Transverse colon (tissue), 4 donors: ENCODE measurements around the gene MAGEB6B. TPM values are rescaled to one million over a fixed set of nuclear protein-coding genes. Genes with fewer than 3 reads are reported as not detected.

Source experiments
- DNase-seq: peaks from one replicate; pipeline ENCODE4 v3.0.0-alpha.2; 2019
- H3K27ac ChIP-seq, 4 donors: fragments of 200-600 bp; sonication (generic); 2 replicates each; pipeline ENCODE4 v1.5.1; 2016 to 2018; ENCODE audit warnings: inconsistent platforms in 4 of 4
- H3K27me3 ChIP-seq: fragments of 200-600 bp; sonication (generic); 2 replicates; pipeline ENCODE4 v1.5.1; 2017; ENCODE audit warnings: inconsistent platforms
- H3K36me3 ChIP-seq, 4 donors: fragments of 200-600 bp; sonication (generic); 2 replicates each; pipeline ENCODE4 v1.5.1; 2017 to 2019; ENCODE audit warnings: inconsistent platforms in 4 of 4
- H3K4me1 ChIP-seq, 4 donors: fragments of 200-600 bp; sonication (generic); 2 replicates each; pipeline ENCODE4 v1.5.1; 2017 to 2020; ENCODE audit warnings: inconsistent platforms in 4 of 4
- H3K4me3 ChIP-seq, 4 donors: fragments of 200-600 bp; sonication (generic); 1 replicate in 1 of 4; 2 replicates in 3 of 4; pipeline versions ENCODE4 v1.5.1 to v1.6.1; 2017 to 2019; ENCODE audit warnings: inconsistent platforms in 4 of 4
- H3K9me3 ChIP-seq, 2 donors: fragments of 200-600 bp; sonication (generic); 2 replicates each; pipeline ENCODE4 v1.5.1; 2017 to 2019; ENCODE audit warnings: inconsistent platforms in 2 of 2
- EP300 ChIP-seq: sonication (generic); formaldehyde crosslinking; IDR thresholded peaks from one replicate; pipeline ENCODE4 v1.6.1; 2017; ENCODE audit warnings: antibody characterized with exemption, low read depth
- POLR2A ChIP-seq: fragments of 450-650 bp; IDR thresholded peaks from one replicate; pipeline ENCODE4 v1.6.1; 2016; ENCODE audit warnings: antibody characterized with exemption, mild to moderate bottlenecking, moderate library complexity
- POLR2AphosphoS5 ChIP-seq, 3 donors: sonication (generic); formaldehyde crosslinking; IDR thresholded peaks; one replicate each; pipeline ENCODE4 v1.6.1; 2016; ENCODE audit warnings: antibody characterized with exemption in 3 of 3
- WGBS, 2 donors: methylation state at CpG; one replicate each; pipeline ENCODE4 v1.1.5; 2018; ENCODE audit warnings: low coverage in 1 of 2; 5-methylcytosine and 5-hydroxymethylcytosine counted together
- in situ Hi-C, 4 donors: fragments of 200-750 bp; cut with MboI; loops; one replicate each; pipeline versions ENCODE4 v1.15.0 to v1.15.1; 2017; ENCODE audit warnings: low sequenced_read_pairs in 3 of 4, low pct_ligation_motif_present in 1 of 4, low pct_unique_long_range_greater_than_20kb in 1 of 4
- intact Hi-C: fragments of 100-400 bp; cut with DNase I; formaldehyde crosslinking; loops from one replicate; pipeline ENCODE4 v1.15.1; 2023; ENCODE audit warnings: low total_unique reads
- total RNA-seq, 4 donors: library from RNA; depleted of rRNA; stranded (reverse); fragments of >200 nt; gene quantifications; one replicate each; pipeline ENCODE4 v1.1.0, GENCODE V29; 2016
- TF ChIP-seq, protein P1 (sequence below), 5 experiments: fragments of 200-600 bp in 3 of 5; fragments of 450-650 bp in 2 of 5; sonication (generic) in 3 of 5; IDR thresholded peaks; 1 replicate in 2 of 5; 2 replicates in 3 of 5; pipeline ENCODE4 v1.5.1; 2016 to 2017; ENCODE audit warnings: antibody characterized with exemption in 5 of 5, inconsistent platforms in 3 of 5, mild to moderate bottlenecking in 2 of 5, moderate library complexity in 1 of 5

MAGEB6B gene, protein sequence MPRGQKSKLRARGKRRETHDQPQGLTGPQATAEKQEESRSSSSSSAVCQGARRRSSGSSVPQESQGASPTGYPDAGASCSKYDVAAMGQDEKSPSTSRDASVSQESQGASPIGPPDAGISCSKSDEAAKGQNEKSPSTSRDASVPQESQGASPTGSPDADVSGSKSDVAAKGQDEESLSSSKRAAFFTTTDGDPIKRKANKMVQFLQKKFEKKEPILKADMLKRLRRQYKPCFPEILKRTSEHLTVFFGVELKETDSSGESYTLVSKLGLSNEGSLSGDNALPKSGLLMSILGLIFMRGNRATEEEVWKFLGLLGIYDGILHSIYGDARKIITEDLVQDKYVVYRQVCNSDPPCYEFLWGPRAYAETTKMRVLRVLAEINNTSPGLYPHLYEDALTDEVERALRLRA
- not detected for total RNA-seq

GRCh38 chrX:26160301-26160700 lies at the start of gene MAGEB6B:
Gene MAGEB6B (plus strand): TSS chrX:26160601. CDS start chrX:26160601, 0 bp downstream.
- Histone ChIP-seq H3K9me3 (no peaks in the 10 kb centered on the region), H3K27me3 (no peaks in the 10 kb centered on the region), H3K27ac (no peak within 1 kb of the TSS), H3K36me3 (no peaks in the 10 kb centered on the region), H3K4me3 (no peak within 1 kb of the TSS), H3K4me1 (no peaks in the 10 kb centered on the region)
- no peak for DNase-seq
- in situ Hi-C loops, result no loop called here
- intact Hi-C loops, result no loop called here
- TF ChIP-seq POLR2A, result no peak
- no peak for TF ChIP-seq POLR2AphosphoS5 (IDR thresholded peaks at IDR 0.05)
- TF ChIP-seq EP300, result no peak
- WGBS, 2 donors, result 89% methylated on average over 10 of the region's 10 CpGs; no CpG with 5 or more reads in 1 of the 2 donors

GRCh38 chrX:26138274-26138673 lies 22.1 kb upstream of the MAGEB6B start, which contains the start of gene MAGEB18:
Gene MAGEB18 (plus strand): TSS chrX:26138343. CDS start chrX:26138986, 643 bp downstream.
- no peaks in the 10 kb centered on the region for H3K4me1 ChIP-seq
- DNase-seq, result no peak
- no peaks in the 10 kb centered on the region for H3K36me3 ChIP-seq
- H3K27me3 ChIP-seq, result no peaks in the 10 kb centered on the region
- TF ChIP-seq POLR2AphosphoS5 (IDR thresholded peaks at IDR 0.05), result no peak
- TF ChIP-seq, protein P1, sequence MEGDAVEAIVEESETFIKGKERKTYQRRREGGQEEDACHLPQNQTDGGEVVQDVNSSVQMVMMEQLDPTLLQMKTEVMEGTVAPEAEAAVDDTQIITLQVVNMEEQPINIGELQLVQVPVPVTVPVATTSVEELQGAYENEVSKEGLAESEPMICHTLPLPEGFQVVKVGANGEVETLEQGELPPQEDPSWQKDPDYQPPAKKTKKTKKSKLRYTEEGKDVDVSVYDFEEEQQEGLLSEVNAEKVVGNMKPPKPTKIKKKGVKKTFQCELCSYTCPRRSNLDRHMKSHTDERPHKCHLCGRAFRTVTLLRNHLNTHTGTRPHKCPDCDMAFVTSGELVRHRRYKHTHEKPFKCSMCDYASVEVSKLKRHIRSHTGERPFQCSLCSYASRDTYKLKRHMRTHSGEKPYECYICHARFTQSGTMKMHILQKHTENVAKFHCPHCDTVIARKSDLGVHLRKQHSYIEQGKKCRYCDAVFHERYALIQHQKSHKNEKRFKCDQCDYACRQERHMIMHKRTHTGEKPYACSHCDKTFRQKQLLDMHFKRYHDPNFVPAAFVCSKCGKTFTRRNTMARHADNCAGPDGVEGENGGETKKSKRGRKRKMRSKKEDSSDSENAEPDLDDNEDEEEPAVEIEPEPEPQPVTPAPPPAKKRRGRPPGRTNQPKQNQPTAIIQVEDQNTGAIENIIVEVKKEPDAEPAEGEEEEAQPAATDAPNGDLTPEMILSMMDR (IDR thresholded peaks at IDR 0.05), result no peak
- no peak for TF ChIP-seq POLR2A
- no peak for TF ChIP-seq EP300
- no peaks in the 10 kb centered on the region for H3K9me3 ChIP-seq
- intact Hi-C loops (no loop called here), in situ Hi-C loops (no loop called here)
- WGBS, 2 donors, result 86% methylated on average over 11 of the region's 11 CpGs; no CpG with 5 or more reads in 1 of the 2 donors
- H3K4me3 ChIP-seq, result no peak within 1 kb of the TSS
- H3K27ac ChIP-seq, result no peak within 1 kb of the TSS

DNA sequence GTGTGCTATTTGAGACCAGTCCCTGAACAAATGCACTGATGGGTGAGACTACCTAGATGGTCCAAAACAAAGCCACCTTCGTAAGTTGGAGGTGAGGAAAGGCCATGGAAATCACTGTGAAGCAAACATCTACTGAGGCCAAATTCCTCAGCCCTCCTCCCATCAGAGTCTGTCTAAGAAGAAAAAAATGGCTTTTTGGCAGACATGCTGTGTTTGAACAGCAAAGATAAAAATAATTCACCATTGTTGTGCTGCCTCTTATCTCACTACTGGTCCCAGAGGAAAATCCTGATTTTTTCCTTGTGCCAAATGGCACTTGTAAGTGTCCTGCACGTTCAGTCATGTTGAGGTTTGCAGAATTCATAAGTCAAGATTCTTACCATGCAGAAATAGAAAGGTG lies 14.4 kb upstream of the MAGEB6B start:
- H3K4me3 ChIP-seq, result no peak overlapping the region
- H3K27me3 ChIP-seq, result no peaks in the 10 kb centered on the region
- no peak overlapping the region for H3K27ac ChIP-seq
- TF ChIP-seq POLR2AphosphoS5 (IDR thresholded peaks at IDR 0.05) (no peak), EP300 (no peak), POLR2A (no peak)
- TF ChIP-seq, protein P1 (IDR thresholded peaks at IDR 0.05), result no peak
- H3K4me1 ChIP-seq, result no peaks in the 10 kb centered on the region
- intact Hi-C loops (no loop called here), in situ Hi-C loops (no loop called here)
- no peaks in the 10 kb centered on the region for H3K36me3 ChIP-seq
- no peaks in the 10 kb centered on the region for H3K9me3 ChIP-seq
- DNase-seq, result no peak
- WGBS, 2 donors, result 24% methylated on average over 2 of the region's 2 CpGs; no CpG with 5 or more reads in 1 of the 2 donors

DNA sequence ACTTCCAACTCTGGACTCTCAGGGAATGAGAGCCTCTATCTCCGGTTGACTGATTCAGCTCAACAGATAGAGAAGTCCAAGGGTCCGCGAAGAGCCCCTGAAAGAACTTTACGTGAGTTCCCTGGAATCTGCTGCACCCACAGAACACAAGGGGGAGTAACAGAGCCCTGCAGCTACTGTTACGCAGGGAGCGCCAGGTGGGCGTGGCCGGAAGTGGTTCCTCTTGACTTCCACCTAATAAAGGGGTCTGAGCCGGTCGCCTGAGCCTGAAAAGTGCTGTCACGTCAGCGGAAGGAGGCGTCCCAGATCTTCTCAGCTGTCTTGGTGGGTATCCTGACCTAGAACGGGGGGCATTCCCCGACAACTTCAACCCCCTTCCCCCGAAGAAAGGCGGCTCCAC lies 31.8 kb downstream of the MAGEB6B start, which contains the start of gene MAGEB6:
Gene MAGEB6 (plus strand): TSS at position 237 of the 400 bp plus-strand sequence. CDS start 1,407 bp downstream, outside the sequence.
- in situ Hi-C loops, result no loop called here
- Histone ChIP-seq H3K27me3 (no peaks in the 10 kb centered on the region), H3K9me3 (no peaks in the 10 kb centered on the region), H3K4me3 (no peak within 1 kb of the TSS), H3K36me3 (no peaks in the 10 kb centered on the region), H3K27ac (no peak within 1 kb of the TSS), H3K4me1 (no peaks in the 10 kb centered on the region)
- WGBS, 2 donors, result 95% methylated on average over 17 of the region's 17 CpGs; no CpG with 5 or more reads in 1 of the 2 donors
- intact Hi-C loops, result no loop called here
- DNase-seq, result no peak
- TF ChIP-seq POLR2AphosphoS5 (IDR thresholded peaks at IDR 0.05), result no peak
- TF ChIP-seq EP300, result no peak
- TF ChIP-seq, protein P1 (IDR thresholded peaks at IDR 0.05), result no peak
- no peak for TF ChIP-seq POLR2A
